HG03108 (cell line): ENCODE data around the gene SDK2.

ENCODE experiments used
- ATAC-seq: cut with Tn5 transposase; IDR thresholded peaks from one replicate; pipeline ENCODE4 v1.9.1; 2021; ENCODE audit warnings: moderate library complexity; ENCODE audit not compliant: unreplicated experiment

SDK2 gene

DNA sequence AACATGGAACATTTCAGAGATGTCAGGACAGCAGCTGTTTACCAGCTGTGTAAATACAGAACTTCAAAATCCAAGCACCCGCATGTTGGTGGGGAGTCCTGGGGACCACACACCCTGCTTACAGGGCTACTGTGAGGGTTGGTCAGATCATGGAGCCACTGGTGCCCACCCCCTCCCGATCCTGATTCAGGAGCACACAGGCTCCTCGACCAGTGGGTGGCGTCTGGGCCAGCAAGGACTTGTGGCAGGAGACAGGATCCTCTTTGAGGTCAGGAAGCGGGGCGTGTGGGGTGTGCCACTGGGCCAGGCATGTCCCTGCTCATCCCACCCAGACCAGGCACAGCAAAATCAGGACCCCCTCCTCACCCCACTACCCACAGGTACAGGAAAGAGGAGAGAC is 83.6 kb downstream of the SDK2 start:
- no peak for ATAC-seq

DNA sequence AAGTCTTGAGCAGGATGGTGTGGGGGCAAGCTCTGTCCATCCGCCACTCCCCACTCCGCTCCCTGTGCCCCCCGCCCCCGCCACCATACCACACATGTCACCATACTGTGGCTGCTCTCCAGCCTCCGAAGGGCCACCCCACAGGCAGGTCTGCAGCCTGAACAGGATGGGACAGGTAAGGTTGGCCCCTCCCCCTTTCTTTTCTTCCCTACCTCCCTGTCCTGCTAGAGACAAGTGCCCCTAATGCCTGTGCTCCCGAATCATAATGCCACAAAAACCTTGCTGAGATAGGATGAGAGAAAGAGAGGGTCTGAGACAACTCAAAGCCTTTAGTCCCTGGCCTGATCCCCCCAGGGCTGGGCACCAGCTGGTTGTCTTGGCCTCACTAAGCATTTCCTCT is 84.7 kb downstream of the SDK2 start:
- ATAC-seq, result no peak

DNA sequence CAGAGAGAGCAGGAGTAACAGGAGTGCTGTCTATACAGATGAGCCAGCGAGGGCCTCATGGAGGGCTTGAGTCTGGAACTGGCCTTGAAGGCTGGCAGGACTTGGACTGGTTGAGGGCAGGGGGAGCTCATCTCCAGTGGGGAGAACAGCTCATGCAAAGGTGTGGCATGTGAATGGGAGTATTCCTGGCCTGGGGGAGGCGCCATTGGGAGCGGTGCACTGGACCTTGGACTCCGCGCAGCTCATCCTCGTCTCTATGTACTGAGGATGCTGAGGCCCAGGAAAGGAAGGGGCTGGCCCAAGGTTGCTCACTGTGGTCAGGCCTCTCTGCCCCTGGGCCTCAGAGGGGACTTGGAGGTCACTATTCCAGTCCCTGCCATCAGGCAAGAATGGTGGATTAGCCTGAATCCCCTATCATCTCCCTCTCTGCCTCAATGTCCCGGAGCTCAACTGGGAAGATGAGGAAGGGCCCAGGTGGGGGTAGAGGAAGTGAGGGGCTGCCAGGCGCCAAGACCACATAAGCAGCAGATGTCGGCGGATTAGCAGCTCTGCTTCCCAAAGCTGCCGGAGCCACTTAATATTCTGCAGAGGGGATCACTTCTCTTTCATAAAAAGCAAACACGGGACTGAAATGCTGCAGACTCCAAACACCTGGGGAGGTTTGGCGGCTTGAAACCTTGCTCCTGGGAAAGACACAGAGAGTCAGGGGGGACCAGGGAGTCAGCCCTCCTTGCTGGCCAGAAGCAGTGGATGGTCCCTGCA is 88.9 kb downstream of the SDK2 start:
- no peak for ATAC-seq

DNA sequence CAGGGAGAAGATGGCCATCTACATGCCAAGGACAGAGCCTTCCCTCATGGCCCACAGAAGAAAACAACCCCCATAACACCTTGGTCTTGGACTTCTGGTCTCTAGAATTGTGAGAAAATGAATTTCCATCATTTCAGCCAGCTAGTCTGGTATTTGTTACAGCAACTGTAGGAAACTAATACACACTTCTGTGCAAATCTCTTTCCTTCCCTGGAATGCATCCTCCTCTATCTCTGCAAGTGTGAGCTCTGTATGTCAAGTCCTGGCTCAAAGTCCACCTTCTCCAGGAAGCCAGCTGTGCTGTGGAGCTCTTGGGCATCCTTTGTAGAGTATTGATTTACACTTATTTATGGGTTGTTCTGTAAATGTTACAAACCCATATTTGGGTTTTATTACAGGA is 89.7 kb downstream of the SDK2 start:
- no peak for ATAC-seq

DNA sequence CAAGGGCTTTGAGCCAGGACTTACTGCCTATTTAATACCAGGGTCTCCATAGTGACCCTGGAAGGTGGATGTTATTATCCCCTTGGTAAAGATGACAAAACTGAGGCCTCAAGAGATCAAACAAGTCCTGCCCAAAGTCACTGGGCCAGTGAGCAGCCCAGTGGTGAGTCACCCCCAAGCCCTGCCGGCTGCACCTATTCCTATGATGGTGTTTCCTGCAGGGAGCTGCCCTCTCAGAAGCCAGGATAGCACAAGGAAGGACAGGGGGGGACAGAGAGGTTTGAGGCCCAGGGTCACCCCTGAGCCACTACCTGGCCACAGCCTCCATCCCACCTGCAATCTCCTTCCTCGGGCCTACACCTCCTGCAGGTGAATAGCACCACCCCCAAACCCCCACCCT is 90.9 kb downstream of the SDK2 start:
- ATAC-seq, result no peak

DNA sequence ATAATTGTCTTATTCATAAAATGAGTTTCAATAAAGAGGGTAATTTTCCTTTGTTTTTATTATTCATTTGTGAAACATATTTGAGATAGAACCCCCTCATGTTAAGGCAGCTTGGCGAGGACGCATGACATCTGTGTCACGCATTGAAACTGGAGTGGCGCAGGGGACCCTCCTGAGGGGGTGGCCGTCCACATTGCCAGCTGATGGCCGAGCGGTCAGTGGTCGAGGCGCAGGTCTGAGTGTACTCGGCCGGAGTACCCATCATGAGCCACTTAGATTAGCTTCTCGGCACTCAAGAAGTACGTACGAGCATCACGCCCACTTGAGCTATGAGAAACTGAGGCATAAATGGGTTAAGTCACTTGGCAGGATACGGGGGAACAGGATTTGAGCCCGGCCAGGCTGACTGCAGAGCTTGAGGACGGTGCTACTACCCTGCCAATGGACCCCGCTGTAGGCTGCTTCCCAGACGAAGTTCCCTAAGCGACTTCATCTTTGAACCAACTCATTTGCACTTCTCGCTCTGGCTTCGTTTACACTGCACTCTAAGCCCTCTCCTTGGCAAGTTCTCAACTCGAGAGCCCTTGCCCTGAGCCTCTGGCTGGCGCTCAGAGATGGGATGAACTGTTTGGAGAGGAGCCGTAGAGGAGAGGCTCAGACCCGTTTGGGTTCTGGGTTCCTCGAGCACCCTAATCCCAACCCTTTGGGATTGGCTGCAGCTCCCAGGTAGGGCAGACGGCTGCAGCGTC is 91.8 kb downstream of the SDK2 start:
- no peak for ATAC-seq

- no peak for ATAC-seq
These were observed 92.5 kb downstream of the SDK2 start for GRCh38 chr17:73551759-73552158.

GRCh38 chr17:73551144-73551543 is 93.1 kb downstream of the SDK2 start:
- no peak for ATAC-seq

DNA sequence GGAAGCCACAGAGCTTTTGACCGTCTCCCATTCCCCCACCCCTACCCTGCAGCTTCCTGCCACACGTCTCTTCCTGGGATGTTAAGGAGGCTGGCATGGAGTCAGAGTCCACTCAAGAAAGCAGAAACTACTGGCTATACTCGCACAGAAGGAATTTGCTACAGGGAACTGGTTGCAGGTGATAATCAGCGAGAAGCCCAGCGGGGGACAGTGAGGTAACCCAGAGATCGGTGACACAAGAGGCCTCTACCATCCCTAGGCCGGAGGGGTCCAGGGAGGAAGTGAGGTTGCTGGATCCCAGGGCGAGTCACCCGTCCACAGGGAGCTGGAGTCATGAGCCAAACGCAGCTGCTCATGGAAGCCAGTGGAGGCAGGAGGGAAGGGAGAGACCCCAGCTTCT is 93.7 kb downstream of the SDK2 start:
- ATAC-seq, result no peak

- no peak for ATAC-seq
These were observed 94.3 kb downstream of the SDK2 start for GRCh38 chr17:73549841-73550430.

DNA sequence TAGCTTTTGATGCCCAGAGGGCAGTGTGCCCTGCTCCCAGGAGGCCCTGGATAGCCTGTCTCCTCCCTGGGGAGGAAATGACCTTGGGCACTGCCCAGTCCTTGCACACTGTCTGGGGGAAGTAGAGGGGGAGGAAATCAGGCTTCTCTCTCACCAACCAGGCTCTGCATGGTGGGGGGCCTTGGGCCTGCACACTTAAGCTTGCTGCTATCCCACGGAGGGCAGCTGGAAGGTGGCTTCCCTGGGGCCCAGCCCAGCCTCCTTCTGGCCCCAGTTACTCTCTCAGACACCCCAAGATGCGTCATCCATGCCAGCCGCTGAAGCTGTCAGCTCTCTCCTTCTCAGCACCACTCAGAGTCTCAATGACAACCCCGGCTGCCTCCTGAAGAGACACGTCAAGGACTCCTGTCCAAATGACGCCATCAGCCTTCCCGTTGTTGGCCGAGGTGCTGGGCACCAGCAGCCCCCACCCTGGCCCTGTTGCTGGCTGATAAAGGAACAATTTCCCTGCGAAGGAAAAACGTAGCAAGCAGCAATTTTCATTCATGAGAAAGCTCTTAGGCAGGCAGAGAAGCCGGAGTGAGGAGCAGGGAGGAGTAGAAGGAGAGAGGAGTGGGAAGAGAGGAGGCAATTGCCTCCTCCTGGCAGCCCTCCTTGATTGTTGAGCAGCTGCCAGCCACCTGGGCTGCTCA is 95.5 kb downstream of the SDK2 start:
- no peak for ATAC-seq

- ATAC-seq, result no peak
These were observed 96.5 kb downstream of the SDK2 start for GRCh38 chr17:73547790-73548189.

GRCh38 chr17:73546770-73547536 is 97.3 kb downstream of the SDK2 start:
- no peak for ATAC-seq

GRCh38 chr17:73546114-73546513 is 98.1 kb downstream of the SDK2 start:
- no peak for ATAC-seq

- no peak for ATAC-seq
These were observed 98.9 kb downstream of the SDK2 start for GRCh38 chr17:73545109-73546032.

- ATAC-seq, result no peak
These were observed 99.9 kb downstream of the SDK2 start for GRCh38 chr17:73544333-73544732.

GRCh38 chr17:73542323-73542722 is 101.9 kb downstream of the SDK2 start:
- ATAC-seq, result no peak

- no peak for ATAC-seq
These were observed 102.7 kb downstream of the SDK2 start for GRCh38 chr17:73541561-73541981.

- no peak for ATAC-seq
These were observed 103.1 kb downstream of the SDK2 start for GRCh38 chr17:73541111-73541510.

DNA sequence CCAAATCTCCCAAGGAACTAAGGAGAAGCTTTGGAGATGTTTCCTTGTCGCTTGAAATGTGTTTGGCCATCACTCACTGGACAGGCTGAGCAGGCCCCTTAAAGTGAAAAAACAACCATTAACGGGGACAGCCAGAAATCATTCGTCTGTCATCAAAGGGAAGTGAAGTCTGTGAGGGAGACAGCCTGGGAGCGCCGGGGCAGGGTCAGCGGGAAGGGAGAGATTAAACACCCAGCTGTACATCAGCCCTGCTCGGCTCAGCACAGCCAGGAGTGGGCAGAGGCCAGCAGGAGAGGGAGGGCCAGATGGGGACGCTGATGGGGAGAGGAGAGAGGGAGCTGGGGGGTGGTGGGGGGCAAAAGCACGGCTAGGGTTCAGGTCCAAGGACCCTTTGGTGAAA is 105.1 kb downstream of the SDK2 start:
- no peak for ATAC-seq
